Stimulated activated CD4-positive, alpha-beta T cell treated with anti-CD3 and anti-CD28 coated beads, Interleukin-4, amount 100 ng/mL, for 1 hour (primary cell): ENCODE data around the gene TGFBR3.

Source experiments
- DNase-seq: peaks from one replicate; pipeline ENCODE4 v3.0.0-alpha.2; 2020

TGFBR3 gene

DNA sequence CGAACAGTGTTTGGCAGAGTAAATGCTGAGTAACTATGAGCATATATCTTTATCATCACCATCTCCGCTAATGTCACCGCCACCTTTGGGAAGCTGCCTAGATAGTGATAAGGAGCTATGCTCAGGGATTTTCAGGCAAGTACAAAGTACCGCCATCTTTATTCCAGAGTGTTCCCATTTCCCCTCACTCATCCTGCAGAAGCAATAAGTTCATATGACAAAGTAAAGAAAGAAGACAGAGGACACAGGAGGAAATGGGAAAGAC is 89.6 kb downstream of the TGFBR3 start:
- DNase-seq = no peak

GRCh38 chr1:91795591-91796389 is 90.2 kb downstream of the TGFBR3 start:
- DNase-seq = no peak

GRCh38 chr1:91793877-91794276 is 92.1 kb downstream of the TGFBR3 start:
- DNase-seq = no peak

GRCh38 chr1:91793189-91793588 is 92.8 kb downstream of the TGFBR3 start:
- DNase-seq = no peak

DNA sequence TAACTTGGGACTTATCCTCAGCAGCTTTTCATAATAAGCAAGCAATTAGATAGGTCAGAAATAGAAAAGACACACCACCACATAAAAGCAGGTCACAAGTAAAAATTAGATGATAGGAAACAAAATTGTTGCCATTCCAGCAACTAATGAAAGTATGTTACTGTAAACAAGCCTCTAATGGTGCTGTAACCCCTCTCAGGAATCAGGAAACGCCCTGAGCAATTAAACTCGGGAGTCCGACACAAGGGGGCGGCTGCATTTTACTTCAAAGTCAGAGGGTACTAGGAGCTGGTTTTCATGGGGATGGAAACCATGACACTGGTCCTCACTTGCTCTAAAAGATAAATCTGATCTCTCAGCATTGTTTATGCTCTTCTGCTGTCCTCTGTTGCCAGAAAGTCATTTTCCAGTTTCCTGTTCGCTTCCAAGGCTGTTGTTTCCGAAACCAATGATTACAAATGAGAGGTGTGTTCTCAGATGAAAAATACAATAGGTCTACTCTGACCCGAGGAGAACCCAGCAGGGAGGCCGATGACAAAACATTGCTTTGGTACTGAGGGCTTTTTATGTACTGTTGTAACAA is 93.4 kb downstream of the TGFBR3 start:
- no peak for DNase-seq

GRCh38 chr1:91791691-91792488 is 94.1 kb downstream of the TGFBR3 start:
- no peak for DNase-seq

DNA sequence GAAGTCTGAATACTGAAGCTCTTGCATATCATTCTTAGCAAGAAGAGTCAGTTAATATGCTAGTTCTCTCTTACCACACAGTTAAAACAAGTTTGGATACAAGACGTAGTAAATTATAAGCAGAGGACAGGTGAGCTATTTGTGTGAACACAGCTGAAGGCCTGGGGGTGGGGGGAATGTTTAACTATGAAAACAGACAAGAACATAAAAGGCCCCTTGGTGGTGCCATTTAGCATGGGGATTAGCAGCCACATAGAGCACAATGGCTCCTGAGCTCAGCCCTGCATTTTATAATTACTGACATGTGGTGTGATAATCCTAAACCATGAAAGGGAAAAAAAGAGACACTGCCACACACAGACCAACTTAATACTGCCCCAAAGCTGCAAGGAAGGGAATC is 94.8 kb downstream of the TGFBR3 start:
- DNase-seq = no peak

DNA sequence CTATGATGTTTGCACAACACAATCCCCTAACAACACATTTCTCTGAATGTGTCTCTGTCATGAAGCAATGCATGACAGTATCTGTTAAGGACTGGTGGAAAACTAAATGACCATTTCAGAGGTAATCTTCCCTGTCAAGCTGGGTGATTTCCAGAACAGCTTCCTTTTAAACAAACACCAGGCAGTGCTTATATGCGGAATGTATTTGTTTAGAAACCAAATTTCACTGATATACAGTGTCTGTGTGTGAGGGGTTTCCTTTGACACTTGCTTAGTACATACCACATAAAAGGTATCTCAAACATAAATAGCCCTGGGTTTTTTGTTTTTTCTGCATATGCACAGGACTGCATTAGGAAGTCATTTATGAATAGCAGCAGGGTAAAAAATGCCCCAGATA is 95.6 kb downstream of the TGFBR3 start:
- DNase-seq = no peak

DNA sequence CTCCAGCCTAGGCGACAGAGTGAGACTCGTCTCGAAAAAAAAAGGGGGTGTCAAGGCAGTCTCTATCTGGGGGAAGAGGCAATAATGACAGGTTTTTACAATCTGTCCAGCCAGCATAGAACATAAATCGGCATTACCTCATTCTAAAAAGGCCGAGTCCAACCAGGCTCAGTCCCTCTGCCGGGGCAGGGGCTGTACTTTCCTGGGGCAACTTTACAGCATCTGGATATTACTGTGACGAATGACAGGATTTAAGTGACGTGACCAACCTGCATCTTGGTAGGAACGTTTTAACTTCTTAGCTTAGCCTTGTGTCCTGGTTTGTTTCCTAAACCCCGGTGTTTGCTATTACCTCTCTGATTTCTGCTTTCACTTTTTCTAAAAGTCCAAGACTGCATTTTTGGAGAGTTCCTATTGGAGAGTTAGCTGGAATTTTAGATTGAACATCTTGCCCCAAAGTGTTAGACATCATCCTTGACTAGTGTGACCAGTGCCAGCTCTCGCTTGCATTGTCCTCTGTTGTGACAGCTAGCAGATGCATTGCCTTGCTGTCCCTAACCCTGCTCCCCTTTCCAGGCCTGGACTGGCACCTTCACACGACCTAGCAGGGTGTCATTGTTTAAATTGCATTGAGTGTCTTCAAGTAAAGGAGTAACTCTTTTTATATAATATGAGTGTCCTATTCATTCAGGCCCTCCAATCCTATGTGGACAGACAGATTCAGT is 96.5 kb downstream of the TGFBR3 start:
- DNase-seq = no peak

DNA sequence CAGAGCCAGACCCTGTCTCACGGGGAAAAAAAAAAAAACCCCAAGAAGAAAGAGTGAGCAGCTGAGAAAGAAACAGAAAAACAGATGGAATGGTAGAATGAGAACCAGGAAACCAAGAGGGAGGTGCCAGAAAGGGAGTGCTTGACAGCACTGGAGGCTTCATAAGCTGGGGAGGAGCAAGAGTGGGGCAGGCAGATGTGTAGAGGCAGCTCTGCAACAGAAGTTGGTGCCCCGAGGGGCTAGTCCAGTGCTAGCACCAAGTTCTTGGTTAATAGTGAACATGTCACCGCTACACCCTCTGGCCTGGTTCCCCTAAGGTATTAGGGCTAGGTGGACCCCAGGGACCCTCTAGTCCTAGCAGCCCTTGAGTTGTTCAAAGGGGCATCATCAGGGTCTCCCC is 98.0 kb downstream of the TGFBR3 start:
- no peak for DNase-seq

- no peak for DNase-seq
Measured at GRCh38 chr1:91784616-91785015, 101.3 kb downstream of the TGFBR3 start.

DNA sequence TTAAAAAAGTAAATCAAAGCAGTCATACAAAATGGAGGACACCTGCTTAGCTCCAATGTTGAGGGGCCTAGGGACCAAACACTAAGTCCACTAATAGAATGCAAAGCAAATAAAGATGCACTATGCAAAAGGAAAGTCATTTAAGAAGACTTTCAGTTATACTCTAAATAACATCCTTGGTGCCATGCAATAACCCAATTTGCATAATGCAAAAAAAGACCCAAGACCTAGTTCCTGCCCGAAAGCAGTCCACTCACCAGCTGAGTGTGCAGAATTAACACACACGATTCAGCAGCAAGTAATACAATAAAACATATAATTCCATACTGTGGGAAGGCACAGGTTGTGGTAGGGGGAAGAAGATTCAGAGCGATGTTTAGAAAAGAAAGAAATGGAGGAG is 101.8 kb downstream of the TGFBR3 start:
- no peak for DNase-seq

- DNase-seq = no peak
Measured at GRCh38 chr1:91783423-91784170, 102.4 kb downstream of the TGFBR3 start.

GRCh38 chr1:91781901-91782622 is 103.9 kb downstream of the TGFBR3 start:
- no peak for DNase-seq

GRCh38 chr1:91781371-91781825 is 104.6 kb downstream of the TGFBR3 start:
- no peak for DNase-seq

- DNase-seq = no peak
Measured at GRCh38 chr1:91779548-91780021, 106.4 kb downstream of the TGFBR3 start.

DNA sequence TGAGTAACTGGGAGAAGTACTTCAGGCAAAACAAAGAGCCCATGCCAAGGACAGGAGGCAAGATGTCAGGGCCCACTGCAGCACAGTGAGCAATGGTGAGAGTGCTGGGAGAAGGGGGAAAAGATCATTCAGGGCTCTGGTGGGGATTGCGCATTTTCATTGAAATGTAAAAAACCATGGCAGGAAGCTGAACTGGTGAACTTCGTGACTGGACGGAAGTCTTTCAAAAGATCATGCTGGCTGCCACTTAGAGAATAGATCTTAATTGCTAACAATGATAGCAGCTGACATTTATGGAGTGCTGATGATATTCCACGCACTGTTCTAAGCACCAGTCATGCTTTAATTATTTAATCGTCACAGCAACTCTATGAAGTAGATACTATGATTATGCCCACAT is 107.0 kb downstream of the TGFBR3 start:
- no peak for DNase-seq

GRCh38 chr1:91777630-91778300 is 108.2 kb downstream of the TGFBR3 start:
- DNase-seq = no peak

GRCh38 chr1:91777196-91777595 is 108.8 kb downstream of the TGFBR3 start:
- no peak for DNase-seq

- no peak for DNase-seq
Measured at GRCh38 chr1:91776068-91776794, 109.7 kb downstream of the TGFBR3 start.

GRCh38 chr1:91775227-91775626 is 110.7 kb downstream of the TGFBR3 start:
- no peak for DNase-seq
